ENCODE results near the gene BANF1.

DNA sequence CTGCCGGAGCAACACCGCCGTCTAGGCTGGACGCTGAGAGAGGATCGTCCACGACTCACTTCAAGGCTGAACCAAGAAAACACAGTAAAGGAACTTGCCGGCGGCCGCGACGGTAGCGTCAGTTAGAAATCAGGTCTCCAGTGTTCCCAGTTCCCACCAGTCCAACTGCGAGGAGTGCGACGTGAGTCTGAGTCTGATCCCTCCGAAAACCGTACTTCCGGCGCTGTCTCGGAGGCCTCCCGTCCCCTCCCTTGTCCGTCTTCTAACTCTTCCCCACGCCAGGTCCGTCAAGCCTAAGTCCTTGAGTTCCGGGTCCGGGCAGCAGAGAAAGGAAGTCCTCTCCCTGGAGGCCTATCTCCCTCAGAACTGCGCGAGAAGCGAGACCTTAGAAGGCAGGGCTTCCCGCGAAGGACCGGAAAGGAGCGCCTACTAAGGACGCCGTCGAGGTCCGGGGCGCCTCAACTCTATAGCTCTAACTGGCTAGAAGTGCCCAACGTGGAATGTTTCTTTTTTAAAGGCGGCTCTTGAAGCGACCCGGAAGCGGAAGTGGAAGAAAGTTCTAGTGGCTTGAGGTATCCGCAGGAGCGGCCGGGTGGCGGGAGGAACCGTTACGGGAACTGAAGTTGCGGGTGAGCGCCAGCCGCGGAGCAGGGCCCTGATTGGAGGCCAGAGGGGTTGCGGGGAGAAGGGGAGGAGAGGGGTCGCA, at the start of gene BANF1, which contains the start of gene EIF1AD:
- TF ChIP-seq, protein P1, sequence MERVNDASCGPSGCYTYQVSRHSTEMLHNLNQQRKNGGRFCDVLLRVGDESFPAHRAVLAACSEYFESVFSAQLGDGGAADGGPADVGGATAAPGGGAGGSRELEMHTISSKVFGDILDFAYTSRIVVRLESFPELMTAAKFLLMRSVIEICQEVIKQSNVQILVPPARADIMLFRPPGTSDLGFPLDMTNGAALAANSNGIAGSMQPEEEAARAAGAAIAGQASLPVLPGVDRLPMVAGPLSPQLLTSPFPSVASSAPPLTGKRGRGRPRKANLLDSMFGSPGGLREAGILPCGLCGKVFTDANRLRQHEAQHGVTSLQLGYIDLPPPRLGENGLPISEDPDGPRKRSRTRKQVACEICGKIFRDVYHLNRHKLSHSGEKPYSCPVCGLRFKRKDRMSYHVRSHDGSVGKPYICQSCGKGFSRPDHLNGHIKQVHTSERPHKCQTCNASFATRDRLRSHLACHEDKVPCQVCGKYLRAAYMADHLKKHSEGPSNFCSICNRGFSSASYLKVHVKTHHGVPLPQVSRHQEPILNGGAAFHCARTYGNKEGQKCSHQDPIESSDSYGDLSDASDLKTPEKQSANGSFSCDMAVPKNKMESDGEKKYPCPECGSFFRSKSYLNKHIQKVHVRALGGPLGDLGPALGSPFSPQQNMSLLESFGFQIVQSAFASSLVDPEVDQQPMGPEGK (CRISPR knock-in tag; IDR thresholded peaks at IDR 0.05; ENCODE audit: borderline replicate concordance), result no peak
- TF ChIP-seq, protein P2, sequence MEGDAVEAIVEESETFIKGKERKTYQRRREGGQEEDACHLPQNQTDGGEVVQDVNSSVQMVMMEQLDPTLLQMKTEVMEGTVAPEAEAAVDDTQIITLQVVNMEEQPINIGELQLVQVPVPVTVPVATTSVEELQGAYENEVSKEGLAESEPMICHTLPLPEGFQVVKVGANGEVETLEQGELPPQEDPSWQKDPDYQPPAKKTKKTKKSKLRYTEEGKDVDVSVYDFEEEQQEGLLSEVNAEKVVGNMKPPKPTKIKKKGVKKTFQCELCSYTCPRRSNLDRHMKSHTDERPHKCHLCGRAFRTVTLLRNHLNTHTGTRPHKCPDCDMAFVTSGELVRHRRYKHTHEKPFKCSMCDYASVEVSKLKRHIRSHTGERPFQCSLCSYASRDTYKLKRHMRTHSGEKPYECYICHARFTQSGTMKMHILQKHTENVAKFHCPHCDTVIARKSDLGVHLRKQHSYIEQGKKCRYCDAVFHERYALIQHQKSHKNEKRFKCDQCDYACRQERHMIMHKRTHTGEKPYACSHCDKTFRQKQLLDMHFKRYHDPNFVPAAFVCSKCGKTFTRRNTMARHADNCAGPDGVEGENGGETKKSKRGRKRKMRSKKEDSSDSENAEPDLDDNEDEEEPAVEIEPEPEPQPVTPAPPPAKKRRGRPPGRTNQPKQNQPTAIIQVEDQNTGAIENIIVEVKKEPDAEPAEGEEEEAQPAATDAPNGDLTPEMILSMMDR (IDR thresholded peaks at IDR 0.05 in 2 of 3, conservative IDR thresholded peaks at IDR 0.05 in 1 of 3; ENCODE audit: insufficient read depth in 2 of 3, low read depth in 1 of 3, low read length in 3 of 3), result peak in 1 of 3 experiments; percentile 3; a peak in 1 of 6 replicates
- TF ChIP-seq KAT8 (IDR thresholded peaks at IDR 0.05; ENCODE audit: low read depth) (peak; percentile 77; the same call in 1 of the 2 replicates), SMC3 (conservative IDR thresholded peaks at IDR 0.05; ENCODE audit: insufficient read depth, low read depth, low read length) (0 out of 2 replicates have a peak, but pooled peaks have one; percentile 3), MAZ (CRISPR knock-in tag; conservative IDR thresholded peaks at IDR 0.05 in 1 of 2, IDR thresholded peaks at IDR 0.05 in 1 of 2) (peak; percentile 95 to 96), RB1 (IDR thresholded peaks at IDR 0.05; ENCODE audit: low read depth) (peak; percentile 71; the same call in 1 of the 2 replicates), GATA2 (CRISPR knock-in tag; IDR thresholded peaks at IDR 0.05) (no peak), ESRRA (IDR thresholded peaks at IDR 0.05; ENCODE audit: borderline replicate concordance, low read depth) (peak; percentile 89)
